HG03280 (cell line): ENCODE measurements around the gene DENND2D.
"Not testable (repeated sequence)": the region's sequence is repeated elsewhere in the genome, so short reads cannot be mapped to it uniquely, and the experiment has no call there.

Experiments
- ATAC-seq: cut with Tn5 transposase; IDR thresholded peaks from one replicate; pipeline ENCODE4 v1.9.1; 2021; ENCODE audit warnings: mild to moderate bottlenecking, moderate library complexity; ENCODE audit not compliant: unreplicated experiment

DENND2D gene

GRCh38 chr1:111221633-111222291, 21.3 kb upstream of the DENND2D start:
- peak; percentile 52 for ATAC-seq

GRCh38 chr1:111221276-111221632, 20.8 kb upstream of the DENND2D start:
- no peak for ATAC-seq

GRCh38 chr1:111220302-111220890, 19.9 kb upstream of the DENND2D start:
- ATAC-seq: no peak

GRCh38 chr1:111219557-111220286, 19.3 kb upstream of the DENND2D start:
- no peak for ATAC-seq

GRCh38 chr1:111218701-111219556, 18.5 kb upstream of the DENND2D start:
- ATAC-seq: no peak

- ATAC-seq: no peak
Observed at GRCh38 chr1:111217183-111217910, 16.9 kb upstream of the DENND2D start.

GRCh38 chr1:111216751-111217150, 16.3 kb upstream of the DENND2D start:
- ATAC-seq: no peak

GRCh38 chr1:111215285-111215684, 14.8 kb upstream of the DENND2D start:
- ATAC-seq: not testable (repeated sequence)

- no peak for ATAC-seq
Observed at GRCh38 chr1:111214884-111215283, 14.4 kb upstream of the DENND2D start.

- no peak for ATAC-seq
Observed at GRCh38 chr1:111214074-111214801, 13.8 kb upstream of the DENND2D start.

- no peak for ATAC-seq
Observed at GRCh38 chr1:111213412-111213811, 13.0 kb upstream of the DENND2D start.

GRCh38 chr1:111212634-111213335, 12.3 kb upstream of the DENND2D start:
- no peak for ATAC-seq

- ATAC-seq: no peak
Observed at GRCh38 chr1:111211921-111212320, 11.5 kb upstream of the DENND2D start.

- ATAC-seq: no peak
Observed at GRCh38 chr1:111209622-111210021, 9.2 kb upstream of the DENND2D start.

GRCh38 chr1:111208921-111209320, 8.5 kb upstream of the DENND2D start:
- ATAC-seq: no peak

GRCh38 chr1:111205714-111206050, 5.2 kb upstream of the DENND2D start:
- no peak for ATAC-seq

- ATAC-seq: no peak
Observed at GRCh38 chr1:111204983-111205713, 4.7 kb upstream of the DENND2D start.

GRCh38 chr1:111204201-111204982, 3.9 kb upstream of the DENND2D start:
- ATAC-seq: peak; percentile 76
